HK-2 (cell line): ENCODE results near the gene PHF3.

Experiments used
- DNase-seq: peaks from one replicate; pipeline ENCODE4 v3.0.0-alpha.2; 2018; ENCODE audit not compliant: unreplicated experiment

PHF3 gene

DNA sequence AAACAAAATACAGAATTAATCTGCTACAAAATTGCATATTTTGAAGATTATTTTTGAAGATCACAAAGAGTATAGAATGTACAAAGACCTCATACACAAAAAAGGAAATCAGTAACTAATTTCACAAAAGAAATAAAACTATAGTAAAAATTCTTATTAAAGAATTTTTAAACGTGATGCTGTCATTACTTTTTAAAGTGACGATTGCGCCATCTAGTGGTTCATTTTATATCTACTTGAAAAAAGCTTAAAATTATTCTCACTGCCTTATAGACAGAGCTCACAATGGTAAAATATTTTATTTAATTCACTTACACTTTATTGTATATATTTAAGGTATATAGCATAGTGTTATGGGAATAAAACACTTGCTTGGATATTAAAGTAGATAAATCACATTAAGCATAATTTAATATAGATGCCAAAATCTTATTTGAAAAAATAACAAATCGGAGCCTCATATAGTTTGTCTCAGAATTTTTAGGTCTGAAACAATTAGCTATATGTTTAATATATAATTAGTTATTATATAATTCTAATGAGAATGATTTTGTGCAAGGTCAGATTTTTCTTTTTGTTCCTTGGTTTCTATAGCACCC, 128.8 kb downstream of the PHF3 start:
- DNase-seq = no peak
